Measurements from ENCODE around the gene RBM43.

RBM43 gene

DNA sequence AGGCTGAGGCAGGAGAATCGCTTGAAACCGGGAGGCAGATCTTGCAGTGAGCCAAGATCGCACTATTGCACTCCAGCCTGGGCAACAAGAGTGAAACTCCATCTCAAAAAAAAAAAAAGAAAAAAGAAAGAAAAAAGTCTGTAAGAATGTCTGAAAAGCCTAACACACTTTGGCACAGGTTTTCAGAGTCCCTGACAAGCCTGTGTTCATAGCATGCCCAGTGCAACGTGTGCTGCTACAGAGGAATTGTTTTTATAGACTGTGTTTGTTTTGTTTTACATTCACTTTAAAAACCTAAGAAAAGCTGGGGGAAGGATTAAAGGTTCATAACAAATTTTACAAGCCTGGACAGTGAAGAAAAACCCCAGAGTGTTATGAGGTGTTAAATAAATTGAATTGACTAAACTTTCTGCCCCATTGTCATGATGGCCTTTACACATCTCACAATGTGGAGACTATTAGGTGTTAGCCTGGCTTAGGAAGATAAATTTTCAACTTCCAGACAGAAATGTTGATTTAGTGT, 55.2 kb downstream of the RBM43 start:
- DNase-seq: no peak

DNA sequence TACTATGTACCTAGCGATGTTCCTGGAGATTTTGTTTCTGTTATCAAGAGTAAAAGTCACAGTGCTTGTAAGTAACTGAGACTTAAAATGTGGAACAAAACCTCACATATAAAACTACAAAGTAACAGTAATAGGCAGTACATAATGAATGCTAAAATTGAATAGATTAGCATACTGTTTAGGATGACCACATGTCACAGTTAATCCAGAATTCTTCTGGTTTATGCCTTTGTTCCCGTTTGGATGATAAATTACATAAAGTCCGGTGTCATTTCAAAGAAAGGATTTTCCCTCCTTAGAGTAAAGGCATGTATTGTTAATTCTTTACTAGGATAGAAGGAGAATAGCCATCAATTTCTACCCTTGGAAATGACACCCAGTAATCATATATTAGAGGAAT, 56.1 kb downstream of the RBM43 start:
- DNase-seq: no peak

DNA sequence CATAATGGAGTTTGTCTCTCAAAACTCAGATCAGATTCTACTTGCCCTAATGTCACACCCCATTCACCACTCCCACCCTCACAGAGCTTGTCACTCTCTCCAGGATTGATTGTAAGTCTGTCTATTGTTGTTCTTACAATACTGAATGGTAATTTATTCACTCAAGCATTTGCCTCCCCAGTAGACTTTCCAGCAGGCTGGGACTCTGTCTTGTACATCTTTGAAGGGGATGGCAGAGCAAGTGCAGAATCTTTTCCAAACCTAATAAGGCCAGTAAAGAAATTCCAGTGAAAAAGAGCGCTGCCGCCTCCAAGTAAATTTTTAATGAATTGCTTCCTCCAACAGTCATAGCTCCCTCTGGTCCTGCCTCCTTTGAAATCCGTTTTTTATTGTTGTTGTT, 56.9 kb downstream of the RBM43 start:
- DNase-seq: no peak

GRCh38 chr2:151200844-151201243, 60.8 kb downstream of the RBM43 start:
- DNase-seq: no peak

DNA sequence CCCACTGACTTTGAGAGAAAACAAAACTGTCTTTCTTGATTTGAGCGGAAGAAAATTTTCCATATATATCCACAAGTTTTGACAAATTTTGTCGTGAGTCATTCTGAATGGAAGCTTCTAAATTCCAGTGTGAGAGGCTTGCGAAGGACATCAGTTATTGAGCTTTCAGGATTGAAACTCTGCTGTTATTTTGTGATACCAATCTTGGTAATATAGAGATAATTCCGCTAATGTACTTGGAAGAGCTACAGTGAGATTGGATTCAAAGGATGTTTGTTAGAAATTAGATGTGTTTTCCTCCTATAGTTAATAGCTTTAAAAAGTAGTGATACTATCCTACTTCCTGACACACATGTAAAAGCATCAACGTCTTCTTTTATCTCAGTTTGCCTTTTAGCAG, 61.4 kb downstream of the RBM43 start:
- DNase-seq: no peak

GRCh38 chr2:151198645-151199044, 63.0 kb downstream of the RBM43 start:
- no peak for DNase-seq
